Measurements from ENCODE around the gene KCNJ2.
A peak's percentile ranks its signal among the peaks of the same experiment; 100 is the strongest.

The KCNJ2 gene

DNA sequence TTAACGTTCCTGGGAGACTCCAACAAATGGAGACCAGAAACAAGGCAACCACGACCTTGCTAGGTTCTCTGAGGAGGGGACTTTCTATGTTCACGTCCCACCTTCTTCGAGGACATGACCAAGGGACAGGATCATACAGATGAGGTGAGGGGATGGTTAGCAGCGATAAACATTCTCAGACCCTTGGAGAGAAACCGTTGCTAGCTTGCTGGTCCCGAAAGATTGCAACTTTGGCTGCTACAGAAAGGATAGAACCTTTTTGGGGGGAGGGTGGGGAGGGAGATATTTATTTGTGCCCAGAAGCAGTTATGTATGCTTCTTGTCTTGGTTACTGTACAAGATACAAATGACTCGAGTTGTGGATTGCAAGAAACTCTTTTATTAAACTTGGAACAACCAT lies 35.3 kb upstream of the KCNJ2 start:
- H3K4me3 ChIP-seq (ENCODE audit: low read depth in 1 of 2, low read length in 2 of 2), result no peak overlapping the region
- no peaks in the 10 kb centered on the region for H3K27me3 ChIP-seq (ENCODE audit: low read depth, low read length)
- peaks cover 4 to 11% of the 10 kb centered on the region in 2 donors for H3K4me1 ChIP-seq (ENCODE audit: control insufficient read depth in 1 of 2, insufficient read depth in 2 of 2, low read length in 2 of 2)
- no peaks in the 10 kb centered on the region for H3K9me3 ChIP-seq (ENCODE audit: control insufficient read depth in 1 of 2, low read length in 2 of 2)
- H3K36me3 ChIP-seq (ENCODE audit: control insufficient read depth in 1 of 2, insufficient read depth in 2 of 2, low read length in 2 of 2), result peaks cover 0 to 3% of the 10 kb centered on the region in 2 donors
- H3K27ac ChIP-seq (ENCODE audit: low read length), result no peak overlapping the region

DNA sequence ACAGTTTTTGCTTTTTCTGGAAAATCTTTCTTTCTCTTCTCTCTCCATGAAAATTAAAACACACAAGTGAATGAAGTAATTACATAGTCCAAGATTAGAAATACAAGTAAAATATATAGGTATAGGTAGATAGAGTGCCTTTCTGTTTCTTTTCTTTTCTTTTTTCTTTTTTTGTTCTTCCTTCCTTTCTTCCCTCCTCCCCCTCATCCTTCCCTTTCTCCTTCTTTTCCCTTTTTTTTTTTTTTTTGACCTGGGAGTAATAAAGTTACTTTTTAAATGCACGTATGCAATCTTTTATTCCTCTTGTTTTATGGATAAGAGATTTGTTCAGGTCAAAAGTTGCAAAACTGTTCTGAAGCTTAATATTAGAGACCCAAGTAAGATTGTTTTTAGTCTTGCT lies 34.6 kb upstream of the KCNJ2 start:
- H3K27ac ChIP-seq (ENCODE audit: low read length), result no peak overlapping the region
- no peak overlapping the region for H3K4me3 ChIP-seq (ENCODE audit: low read depth in 1 of 2, low read length in 2 of 2)
- no peaks in the 10 kb centered on the region for H3K9me3 ChIP-seq (ENCODE audit: control insufficient read depth in 1 of 2, low read length in 2 of 2)
- H3K4me1 ChIP-seq (ENCODE audit: control insufficient read depth in 1 of 2, insufficient read depth in 2 of 2, low read length in 2 of 2), result peaks cover 4 to 11% of the 10 kb centered on the region in 2 donors
- H3K27me3 ChIP-seq (ENCODE audit: low read depth, low read length), result no peaks in the 10 kb centered on the region
- H3K36me3 ChIP-seq (ENCODE audit: control insufficient read depth in 1 of 2, insufficient read depth in 2 of 2, low read length in 2 of 2), result peaks cover 0 to 3% of the 10 kb centered on the region in 2 donors

DNA sequence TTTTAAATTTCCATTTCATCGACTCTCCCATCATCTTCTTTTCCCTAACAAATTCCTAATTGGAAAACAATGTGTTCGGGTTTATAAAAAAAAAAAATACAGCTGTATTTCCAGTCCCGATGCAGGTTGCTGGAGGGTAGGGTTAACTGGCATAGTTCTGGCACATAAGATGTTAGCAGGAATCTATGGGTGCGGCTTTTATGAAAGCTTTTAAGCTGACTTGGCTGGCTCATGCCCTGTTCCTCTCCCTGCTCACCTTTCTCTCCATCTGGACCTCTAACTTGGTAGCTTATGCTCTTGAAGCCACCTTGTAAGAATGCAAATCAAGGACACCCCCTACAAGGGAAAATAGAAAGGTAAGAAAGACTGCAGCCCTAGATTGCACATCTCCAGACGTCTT lies 33.2 kb upstream of the KCNJ2 start:
- Histone ChIP-seq H3K27ac (ENCODE audit: low read length) (no peak overlapping the region), H3K4me3 (ENCODE audit: low read depth in 1 of 2, low read length in 2 of 2) (no peak overlapping the region), H3K36me3 (ENCODE audit: control insufficient read depth in 1 of 2, insufficient read depth in 2 of 2, low read length in 2 of 2) (peaks cover 0 to 3% of the 10 kb centered on the region in 2 donors), H3K27me3 (ENCODE audit: low read depth, low read length) (no peaks in the 10 kb centered on the region), H3K9me3 (ENCODE audit: control insufficient read depth in 1 of 2, low read length in 2 of 2) (no peaks in the 10 kb centered on the region), H3K4me1 (ENCODE audit: control insufficient read depth in 1 of 2, insufficient read depth in 2 of 2, low read length in 2 of 2) (peaks cover 4 to 11% of the 10 kb centered on the region in 2 donors)

DNA sequence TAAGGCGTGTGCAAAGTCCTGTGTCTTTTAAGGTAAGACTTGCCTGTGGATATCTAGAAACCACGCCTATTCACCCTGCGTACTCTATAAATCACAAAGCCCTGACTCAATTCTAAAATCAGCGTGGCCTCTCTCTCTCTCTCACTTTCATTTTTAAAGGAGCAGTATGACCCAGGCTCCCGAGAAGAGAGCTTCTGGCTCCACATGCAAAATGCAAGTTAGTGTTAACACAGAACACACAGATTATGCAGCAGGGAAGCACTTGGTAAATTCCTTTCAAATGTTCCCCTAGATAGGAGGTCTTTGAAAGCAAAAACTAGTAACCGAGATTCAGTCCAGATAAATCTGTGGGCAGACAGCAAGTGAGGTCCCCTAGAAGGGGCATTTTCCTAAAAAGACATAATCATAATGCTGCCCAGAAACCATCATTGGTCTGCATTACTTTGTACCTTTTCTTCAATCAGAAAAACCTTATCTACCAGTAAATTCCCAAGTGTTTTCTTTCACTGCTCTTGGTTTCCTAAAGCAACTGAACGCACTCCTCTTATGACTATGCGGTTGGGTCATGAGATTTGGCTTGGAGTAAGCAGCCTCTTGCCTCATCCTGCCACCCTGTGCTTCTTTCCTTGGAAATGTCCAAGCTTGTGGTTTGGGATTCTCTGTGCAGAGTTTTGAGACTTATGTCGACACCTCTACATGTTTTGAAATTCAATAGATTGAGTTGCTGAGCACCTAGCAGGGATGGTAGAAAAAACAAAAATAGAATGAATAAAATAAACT lies 31.7 kb upstream of the KCNJ2 start:
- Histone ChIP-seq H3K4me3 (ENCODE audit: low read depth in 1 of 2, low read length in 2 of 2) (peak overlapping the region; percentile 55 to 61), H3K4me1 (ENCODE audit: control insufficient read depth in 1 of 2, insufficient read depth in 2 of 2, low read length in 2 of 2) (peaks cover 4 to 11% of the 10 kb centered on the region in 2 donors)

DNA sequence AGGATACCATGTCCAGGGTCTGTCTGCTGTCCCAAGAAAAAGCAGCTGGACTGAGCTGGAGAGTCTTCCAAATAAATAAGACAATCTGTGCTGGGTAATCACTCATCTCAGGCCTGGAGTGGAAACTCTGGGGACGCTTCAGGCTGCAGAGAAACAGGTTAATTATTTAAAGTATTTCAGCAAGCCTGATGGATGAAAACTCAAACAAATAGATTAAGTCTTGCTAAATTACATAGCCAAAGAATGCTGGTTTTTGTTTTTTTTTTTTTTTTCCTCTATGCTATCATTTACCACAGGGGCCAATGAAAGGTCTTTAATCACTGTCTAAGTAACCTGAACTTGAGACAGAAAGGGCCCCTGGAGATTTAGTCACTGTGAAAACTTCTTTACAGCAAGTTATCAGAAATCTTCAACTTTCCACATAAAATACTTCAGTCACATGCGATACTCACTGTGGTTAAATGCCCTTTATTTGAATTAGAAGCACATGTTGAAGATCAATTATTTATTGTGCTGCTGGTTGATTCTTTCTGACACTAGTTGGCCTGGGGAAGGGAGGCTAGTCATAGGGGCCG lies 31.0 kb upstream of the KCNJ2 start:
- peaks cover 0 to 3% of the 10 kb centered on the region in 2 donors for H3K36me3 ChIP-seq (ENCODE audit: control insufficient read depth in 1 of 2, insufficient read depth in 2 of 2, low read length in 2 of 2)
- peaks cover 4 to 11% of the 10 kb centered on the region in 2 donors for H3K4me1 ChIP-seq (ENCODE audit: control insufficient read depth in 1 of 2, insufficient read depth in 2 of 2, low read length in 2 of 2)
- no peaks in the 10 kb centered on the region for H3K27me3 ChIP-seq (ENCODE audit: low read depth, low read length)
- no peak overlapping the region for H3K4me3 ChIP-seq (ENCODE audit: low read depth in 1 of 2, low read length in 2 of 2)
- no peaks in the 10 kb centered on the region for H3K9me3 ChIP-seq (ENCODE audit: control insufficient read depth in 1 of 2, low read length in 2 of 2)
- peak overlapping the region; percentile 79 for H3K27ac ChIP-seq (ENCODE audit: low read length)

More for the DNA sequence above, 31.7 kb upstream of the KCNJ2 start:
- Histone ChIP-seq H3K9me3 (ENCODE audit: control insufficient read depth in 1 of 2, low read length in 2 of 2) (no peaks in the 10 kb centered on the region), H3K36me3 (ENCODE audit: control insufficient read depth in 1 of 2, insufficient read depth in 2 of 2, low read length in 2 of 2) (peaks cover 0 to 3% of the 10 kb centered on the region in 2 donors), H3K27me3 (ENCODE audit: low read depth, low read length) (no peaks in the 10 kb centered on the region), H3K27ac (ENCODE audit: low read length) (peak overlapping the region; percentile 79)

DNA sequence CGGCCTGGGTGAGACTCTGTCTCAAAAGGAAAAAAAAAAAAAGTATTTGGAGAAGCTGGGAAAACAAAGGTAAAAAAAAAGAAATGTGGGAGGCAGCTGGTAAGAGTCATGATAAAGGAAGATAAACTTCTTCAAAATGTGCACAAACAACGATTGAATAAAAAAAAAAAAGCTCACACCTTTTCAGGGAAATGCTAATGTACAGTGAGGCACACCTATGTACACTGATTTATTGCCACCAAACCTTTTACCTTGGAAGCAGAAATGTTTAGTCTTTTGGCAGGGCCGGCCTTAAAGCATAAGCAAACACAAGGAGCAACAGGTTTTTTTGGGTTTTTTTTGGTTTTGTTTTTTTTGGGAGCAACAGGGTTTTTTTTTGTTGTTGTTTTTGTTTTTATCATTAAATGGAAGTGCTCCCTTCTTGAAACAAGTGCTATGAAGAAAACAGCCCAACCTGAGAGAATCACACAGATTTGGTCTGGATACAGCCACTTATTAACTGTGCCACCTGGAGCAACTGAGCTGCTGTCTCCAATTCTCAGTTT lies 29.8 kb upstream of the KCNJ2 start:
- peaks cover 0 to 3% of the 10 kb centered on the region in 2 donors for H3K36me3 ChIP-seq (ENCODE audit: control insufficient read depth in 1 of 2, insufficient read depth in 2 of 2, low read length in 2 of 2)
- no peak overlapping the region for H3K4me3 ChIP-seq (ENCODE audit: low read depth in 1 of 2, low read length in 2 of 2)
- no peak overlapping the region for H3K27ac ChIP-seq (ENCODE audit: low read length)
- H3K27me3 ChIP-seq (ENCODE audit: low read depth, low read length), result no peaks in the 10 kb centered on the region
- peaks cover 4 to 15% of the 10 kb centered on the region in 2 donors for H3K4me1 ChIP-seq (ENCODE audit: control insufficient read depth in 1 of 2, insufficient read depth in 2 of 2, low read length in 2 of 2)
- no peaks in the 10 kb centered on the region for H3K9me3 ChIP-seq (ENCODE audit: control insufficient read depth in 1 of 2, low read length in 2 of 2)

DNA sequence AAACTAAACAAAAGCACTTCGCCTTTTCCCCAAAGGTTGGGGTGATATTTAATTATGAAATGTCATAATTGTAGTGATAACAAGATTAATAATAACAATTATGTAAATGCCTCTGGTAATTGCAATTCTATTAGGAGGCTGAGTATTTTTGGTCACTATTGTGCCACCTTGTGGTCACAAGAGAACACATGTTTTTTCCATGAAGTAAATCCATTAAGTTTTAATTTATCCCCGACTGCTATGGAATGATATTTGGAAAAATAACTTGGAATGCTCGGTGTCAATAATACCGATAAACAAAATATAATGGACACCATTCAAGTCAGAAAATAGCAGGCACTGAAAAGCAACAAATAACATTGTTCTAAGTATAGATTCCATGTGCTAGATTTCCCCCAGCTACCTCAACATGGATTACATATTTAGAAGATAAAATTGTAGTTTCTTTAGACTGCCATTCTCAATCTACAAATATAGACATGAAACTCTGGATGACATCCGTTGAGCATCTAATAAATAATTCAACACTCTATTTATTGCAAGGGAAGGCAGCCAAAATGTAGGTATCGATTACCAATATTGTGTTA lies 25.0 kb upstream of the KCNJ2 start:
- Histone ChIP-seq H3K27ac (ENCODE audit: low read length) (no peak overlapping the region), H3K4me3 (ENCODE audit: low read depth in 1 of 2, low read length in 2 of 2) (no peak overlapping the region), H3K4me1 (ENCODE audit: control insufficient read depth in 1 of 2, insufficient read depth in 2 of 2, low read length in 2 of 2) (peaks cover 0 to 4% of the 10 kb centered on the region in 2 donors), H3K36me3 (ENCODE audit: control insufficient read depth in 1 of 2, insufficient read depth in 2 of 2, low read length in 2 of 2) (no peaks in the 10 kb centered on the region), H3K27me3 (ENCODE audit: low read depth, low read length) (no peaks in the 10 kb centered on the region), H3K9me3 (ENCODE audit: control insufficient read depth in 1 of 2, low read length in 2 of 2) (no peaks in the 10 kb centered on the region)

DNA sequence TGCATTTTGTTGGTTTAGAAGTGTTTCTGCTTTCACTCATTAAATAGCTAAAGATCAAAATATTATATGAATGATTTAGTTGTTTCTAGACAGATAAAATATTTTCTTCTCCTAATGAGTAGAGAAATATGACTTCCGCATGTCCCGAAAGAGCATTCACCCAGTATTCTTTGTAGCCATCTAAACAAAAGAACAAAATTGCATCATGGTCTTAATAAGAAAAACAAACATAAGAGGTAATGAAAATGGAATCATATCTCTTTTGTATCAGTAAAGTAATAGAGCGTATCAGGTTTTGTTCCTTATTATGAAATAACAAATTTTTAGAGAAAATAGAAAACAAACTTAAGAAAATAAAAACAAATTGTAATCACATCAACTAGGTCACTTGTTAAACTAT lies 16.1 kb upstream of the KCNJ2 start:
- H3K4me3 ChIP-seq (ENCODE audit: low read depth in 1 of 2, low read length in 2 of 2), result no peak overlapping the region
- peaks cover 0 to 4% of the 10 kb centered on the region in 2 donors for H3K9me3 ChIP-seq (ENCODE audit: control insufficient read depth in 1 of 2, low read length in 2 of 2)
- no peaks in the 10 kb centered on the region for H3K36me3 ChIP-seq (ENCODE audit: control insufficient read depth in 1 of 2, insufficient read depth in 2 of 2, low read length in 2 of 2)
- no peaks in the 10 kb centered on the region for H3K27me3 ChIP-seq (ENCODE audit: low read depth, low read length)
- H3K4me1 ChIP-seq (ENCODE audit: control insufficient read depth in 1 of 2, insufficient read depth in 2 of 2, low read length in 2 of 2), result no peaks in the 10 kb centered on the region
- no peak overlapping the region for H3K27ac ChIP-seq (ENCODE audit: low read length)

DNA sequence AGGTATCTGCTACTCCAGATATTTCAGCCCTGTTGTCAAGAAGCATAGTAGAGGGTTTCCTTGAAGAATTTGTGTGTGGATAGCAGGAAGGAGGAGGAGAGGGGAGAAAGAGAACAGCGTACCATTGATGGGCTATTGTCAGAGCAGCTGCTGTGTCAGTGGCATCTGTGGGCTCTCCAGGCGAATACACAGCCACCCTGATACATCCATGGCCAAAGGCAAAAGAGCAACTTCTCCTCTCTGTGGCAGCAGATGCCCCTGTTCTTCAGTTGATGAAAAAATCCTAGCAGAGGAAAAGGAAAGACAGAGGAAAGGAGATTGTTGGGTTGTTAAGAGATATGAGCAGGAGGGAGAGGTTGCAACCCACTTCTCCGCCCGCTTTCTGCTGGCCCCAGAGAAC lies 12.2 kb upstream of the KCNJ2 start:
- H3K27ac ChIP-seq (ENCODE audit: low read length), result no peak overlapping the region
- H3K36me3 ChIP-seq (ENCODE audit: control insufficient read depth in 1 of 2, insufficient read depth in 2 of 2, low read length in 2 of 2), result no peaks in the 10 kb centered on the region
- H3K27me3 ChIP-seq (ENCODE audit: low read depth, low read length), result no peaks in the 10 kb centered on the region
- no peak overlapping the region for H3K4me3 ChIP-seq (ENCODE audit: low read depth in 1 of 2, low read length in 2 of 2)
- no peaks in the 10 kb centered on the region for H3K9me3 ChIP-seq (ENCODE audit: control insufficient read depth in 1 of 2, low read length in 2 of 2)
- H3K4me1 ChIP-seq (ENCODE audit: control insufficient read depth in 1 of 2, insufficient read depth in 2 of 2, low read length in 2 of 2), result no peaks in the 10 kb centered on the region

DNA sequence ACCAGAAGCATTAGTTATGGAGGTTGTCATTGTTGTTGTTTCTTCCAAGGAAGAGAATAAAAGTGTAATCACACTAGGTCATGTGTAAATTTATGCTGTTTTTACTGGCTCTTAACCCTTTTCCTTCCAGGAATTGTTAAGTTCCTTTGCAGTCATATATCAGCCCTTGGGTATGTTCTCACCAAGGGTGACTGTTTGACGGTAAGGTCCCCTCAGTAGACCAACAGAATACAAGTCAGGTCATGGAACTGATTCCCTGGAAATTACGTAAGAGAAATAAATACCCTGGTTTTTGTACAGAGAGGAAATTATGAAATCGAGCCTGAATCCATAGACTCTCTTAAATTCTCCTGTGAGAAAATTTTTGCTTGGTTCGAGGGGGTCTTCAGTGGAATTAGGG lies 11.2 kb upstream of the KCNJ2 start:
- Histone ChIP-seq H3K4me3 (ENCODE audit: low read depth in 1 of 2, low read length in 2 of 2) (no peak overlapping the region), H3K36me3 (ENCODE audit: control insufficient read depth in 1 of 2, insufficient read depth in 2 of 2, low read length in 2 of 2) (no peaks in the 10 kb centered on the region), H3K4me1 (ENCODE audit: control insufficient read depth in 1 of 2, insufficient read depth in 2 of 2, low read length in 2 of 2) (no peaks in the 10 kb centered on the region), H3K9me3 (ENCODE audit: control insufficient read depth in 1 of 2, low read length in 2 of 2) (no peaks in the 10 kb centered on the region), H3K27ac (ENCODE audit: low read length) (no peak overlapping the region), H3K27me3 (ENCODE audit: low read depth, low read length) (no peaks in the 10 kb centered on the region)

DNA sequence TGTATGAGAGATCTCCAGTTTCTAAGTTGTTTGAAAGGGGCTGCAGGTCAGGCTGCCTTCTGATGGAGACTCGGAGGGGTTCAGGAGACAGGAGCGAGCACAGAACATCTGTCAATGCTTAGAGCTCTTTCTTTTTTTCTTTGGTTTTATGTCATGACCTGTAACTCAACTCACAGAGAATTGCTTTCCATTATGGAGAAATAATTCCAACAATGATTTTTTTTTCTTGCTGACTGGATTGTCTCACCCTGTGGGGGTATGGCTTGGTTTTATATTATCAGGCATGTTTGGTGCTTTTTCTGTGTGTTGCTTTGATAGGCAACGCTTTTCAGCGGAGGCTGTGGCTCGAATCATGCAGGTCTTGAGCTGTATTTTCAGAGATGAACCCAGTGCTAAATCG lies 10.7 kb upstream of the KCNJ2 start:
- Histone ChIP-seq H3K27ac (ENCODE audit: low read length) (no peak overlapping the region), H3K4me3 (ENCODE audit: low read depth in 1 of 2, low read length in 2 of 2) (no peak overlapping the region), H3K36me3 (ENCODE audit: control insufficient read depth in 1 of 2, insufficient read depth in 2 of 2, low read length in 2 of 2) (no peaks in the 10 kb centered on the region), H3K4me1 (ENCODE audit: control insufficient read depth in 1 of 2, insufficient read depth in 2 of 2, low read length in 2 of 2) (no peaks in the 10 kb centered on the region), H3K9me3 (ENCODE audit: control insufficient read depth in 1 of 2, low read length in 2 of 2) (no peaks in the 10 kb centered on the region), H3K27me3 (ENCODE audit: low read depth, low read length) (no peaks in the 10 kb centered on the region)

All from muscle layer of duodenum (tissue), 2 donors.